Heart left ventricle (tissue), 16 donors: Measurements from ENCODE around the gene MCU. TPM values are rescaled to one million over a fixed set of nuclear protein-coding genes. Genes with fewer than 3 reads are reported as not detected.

Experiments used
- ATAC-seq, 4 donors: fragments of 200-7000 bp; cut with Tn5 transposase; one replicate each; pipeline ENCODE4 v1.9.1; 2020 to 2022; ENCODE audit warnings: moderate library complexity in 4 of 4, mild to moderate bottlenecking in 3 of 4, moderate number of reproducible peaks in 1 of 4
- DNase-seq, 5 donors: peaks; one replicate each; pipeline ENCODE4 v3.0.0-alpha.2; 2020
- H3K27ac ChIP-seq, 12 donors: fragments of 200-600 bp; sonication (generic) in 4 of 12; one replicate each; pipeline versions ENCODE4 v1.5.0 to v1.8.0; 2016 to 2022; ENCODE audit warnings: mild to moderate bottlenecking in 2 of 12
- H3K27me3 ChIP-seq, 9 donors: fragments of 200-600 bp; sonication (generic) in 2 of 9; one replicate each; pipeline versions ENCODE4 v1.5.1 to v1.8.0; 2016 to 2022; ENCODE audit warnings: mild to moderate bottlenecking in 3 of 9
- H3K36me3 ChIP-seq, 9 donors: fragments of 200-600 bp; sonication (generic) in 2 of 9; one replicate each; pipeline versions ENCODE4 v1.5.0 to v1.8.0; 2018 to 2022; ENCODE audit warnings: mild to moderate bottlenecking in 2 of 9
- H3K4me1 ChIP-seq, 12 donors: fragments of 200-600 bp; sonication (generic) in 4 of 12; one replicate each; pipeline versions ENCODE4 v1.5.0 to v1.8.0; 2016 to 2022; ENCODE audit warnings: mild to moderate bottlenecking in 3 of 12
- H3K4me3 ChIP-seq, 12 donors: fragments of 200-600 bp; sonication (generic) in 4 of 12; one replicate each; pipeline versions ENCODE4 v1.5.0 to v1.8.0; 2017 to 2022; ENCODE audit warnings: mild to moderate bottlenecking in 9 of 12, moderate library complexity in 4 of 12
- H3K9me3 ChIP-seq, 12 donors: fragments of 200-600 bp; sonication (generic) in 4 of 12; one replicate each; pipeline versions ENCODE4 v1.5.0 to v1.8.0; 2016 to 2022; ENCODE audit warnings: mild to moderate bottlenecking in 1 of 12
- POLR2A ChIP-seq, 2 donors: fragments of 450-650 bp; IDR thresholded peaks; one replicate each; pipeline ENCODE4 v1.6.1; 2017; ENCODE audit warnings: antibody characterized with exemption in 2 of 2, mild to moderate bottlenecking in 2 of 2, moderate library complexity in 2 of 2
- WGBS, 4 donors: extraction: QIAGEN DNeasy Blood & Tissue Kit in 2 of 4; methylation state at CpG; one replicate each; pipeline versions ENCODE4 v1.1.5 to v1.1.7; 2013 to 2018; 5-methylcytosine and 5-hydroxymethylcytosine counted together
- intact Hi-C, 10 donors: fragments of 100-400 bp; cut with DNase I; formaldehyde crosslinking; loops; one replicate each; pipeline versions ENCODE4 v1.11.1 to v1.14.2; 2022
- polyA plus RNA-seq, 2 donors: library from polyadenylated mRNA; stranded (reverse); fragments of 200-250 nt; gene quantifications; one replicate each; pipeline ENCODE4 v1.2.3, GENCODE V29; 2013
- total RNA-seq, 9 donors: library from RNA; depleted of rRNA in 2 of 9; stranded (reverse); fragments of >200 nt in 2 of 9; fragmentation: NEBNext Ultra II Directional in 3 of 9; extraction: Animal tissue kit (Norgen Biotek cat#: 25700) in 3 of 9; gene quantifications; one replicate each; pipeline versions ENCODE4 v1.1.0 to v1.2.4, GENCODE V29; 2016 to 2023
- TF ChIP-seq, protein P1 (sequence below), 12 donors: fragments of 200-600 bp; sonication (generic) in 4 of 12; IDR thresholded peaks; one replicate each; pipeline versions ENCODE4 v1.5.0 to v1.8.0; 2018 to 2022; ENCODE audit warnings: antibody characterized with exemption in 12 of 12, mild to moderate bottlenecking in 5 of 12
- donor health status: ischemic (EF 13 %, LVEDD 7.1; RV severe dilation, severe dysfunction).
- donor health status: healthy with polysubstance abuse.
- donor health status: DM: no; HTN: yes; CAD: no.
- donor health status: DM: no; HTN: no; CAD: no.
- donor health status: ischemic (EF 25% LVEDD 6.9; RV normal size, moderate dysfunction).
- donor health status: ischemic (EF 25% LVEDD 5.7; RV mildly dilated, moderate dysfunction).
- donor health status: healthy.
- donor health status: DM: yes; HTN: yes; CAD: no.
- donor health status: ischemic (EF 35%, LVEDD 5.7; RV mildly dilated, moderate dysfunction).
- donor health status: nonischemic (EF 11% LVEDD 7.7; RV severe dilation, severe dysfunction).
- donor health status: DM: yes; HTN: yes; CAD: no.
- donor health status: PGD.
- donor health status: ischemic (EF 29% LVEDD 5.4; RV normal size, mild dysfunction).
- donor health status: nonischemic (EF 23%, LVEDD 6.1; RV moderate dilation, normal function).

The MCU gene
- total and polyA plus RNA-seq, 11 donors: 11.4 to 16.9 (median 13.6) TPM

GRCh38 chr10:72846238-72846637 lies 154.3 kb downstream of the MCU start:
- no peak overlapping the region for H3K4me3 ChIP-seq
- peaks cover 0 to 3% (median 0%) of the 10 kb centered on the region in 12 donors for H3K4me1 ChIP-seq
- DNase-seq (no peak), ATAC-seq (no peak)
- no peak overlapping the region for H3K27ac ChIP-seq
- no peaks in the 10 kb centered on the region for H3K27me3 ChIP-seq
- H3K36me3 ChIP-seq: no peaks in the 10 kb centered on the region
- WGBS, 4 donors: 81 to 91% (median 89%) methylated on average over 7 of the region's 7 CpGs
- H3K9me3 ChIP-seq: peaks cover 0 to 6% (median under 1%) of the 10 kb centered on the region in 12 donors
- intact Hi-C loops: loop anchor here in 1 of 10 donors (10.0 kb wide), 1 partner anchor 461 kb away; no protein-coding TSS in a partner anchor
- TF ChIP-seq, protein P1, sequence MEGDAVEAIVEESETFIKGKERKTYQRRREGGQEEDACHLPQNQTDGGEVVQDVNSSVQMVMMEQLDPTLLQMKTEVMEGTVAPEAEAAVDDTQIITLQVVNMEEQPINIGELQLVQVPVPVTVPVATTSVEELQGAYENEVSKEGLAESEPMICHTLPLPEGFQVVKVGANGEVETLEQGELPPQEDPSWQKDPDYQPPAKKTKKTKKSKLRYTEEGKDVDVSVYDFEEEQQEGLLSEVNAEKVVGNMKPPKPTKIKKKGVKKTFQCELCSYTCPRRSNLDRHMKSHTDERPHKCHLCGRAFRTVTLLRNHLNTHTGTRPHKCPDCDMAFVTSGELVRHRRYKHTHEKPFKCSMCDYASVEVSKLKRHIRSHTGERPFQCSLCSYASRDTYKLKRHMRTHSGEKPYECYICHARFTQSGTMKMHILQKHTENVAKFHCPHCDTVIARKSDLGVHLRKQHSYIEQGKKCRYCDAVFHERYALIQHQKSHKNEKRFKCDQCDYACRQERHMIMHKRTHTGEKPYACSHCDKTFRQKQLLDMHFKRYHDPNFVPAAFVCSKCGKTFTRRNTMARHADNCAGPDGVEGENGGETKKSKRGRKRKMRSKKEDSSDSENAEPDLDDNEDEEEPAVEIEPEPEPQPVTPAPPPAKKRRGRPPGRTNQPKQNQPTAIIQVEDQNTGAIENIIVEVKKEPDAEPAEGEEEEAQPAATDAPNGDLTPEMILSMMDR (IDR thresholded peaks at IDR 0.05): no peak
- TF ChIP-seq POLR2A (IDR thresholded peaks at IDR 0.05): no peak

- no peak for DNase-seq
- Histone ChIP-seq H3K9me3 (peaks cover 0 to 11% (median 2%) of the 10 kb centered on the region in 12 donors), H3K27me3 (no peaks in the 10 kb centered on the region), H3K36me3 (no peaks in the 10 kb centered on the region), H3K4me1 (peaks cover 0 to 3% (median 0%) of the 10 kb centered on the region in 12 donors), H3K4me3 (no peak overlapping the region), H3K27ac (no peak overlapping the region)
- peak in 1 of 4 donors; percentile 38 for ATAC-seq
- TF ChIP-seq POLR2A (IDR thresholded peaks at IDR 0.05): no peak
- TF ChIP-seq, protein P1 (IDR thresholded peaks at IDR 0.05): no peak
- intact Hi-C loops: loop anchor here in 1 of 10 donors (10.0 kb wide), 1 partner anchor 463 kb away; no protein-coding TSS in a partner anchor
- WGBS, 4 donors: 86 to 96% (median 93%) methylated on average over 1 to 2 of the region's 2 CpGs
Observed at GRCh38 chr10:72847681-72848080, 155.7 kb downstream of the MCU start.

DNA sequence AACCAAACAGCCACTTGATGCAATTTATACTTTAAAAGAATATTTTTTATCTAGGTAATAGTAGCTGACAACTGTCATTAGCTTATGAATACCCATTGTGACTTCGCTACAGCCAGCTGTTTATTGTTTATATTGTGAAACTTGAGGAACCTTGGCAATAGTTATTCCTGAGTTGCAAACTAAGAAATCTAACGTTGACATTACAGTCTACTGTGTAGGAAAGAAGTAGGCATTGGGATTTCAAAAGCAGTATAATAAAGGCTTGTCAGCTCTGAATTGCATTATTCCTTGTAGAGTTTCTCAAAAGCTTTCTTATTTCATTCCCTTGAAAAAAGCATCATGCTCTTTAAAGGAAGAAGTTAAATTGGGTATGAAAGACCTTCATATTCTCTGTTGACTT lies 158.9 kb downstream of the MCU start:
- Histone ChIP-seq H3K36me3 (no peaks in the 10 kb centered on the region), H3K4me1 (peaks cover 0 to 3% (median 0%) of the 10 kb centered on the region in 12 donors), H3K4me3 (no peak overlapping the region), H3K27ac (no peak overlapping the region), H3K9me3 (peaks cover 0 to 11% (median 2%) of the 10 kb centered on the region in 12 donors), H3K27me3 (no peaks in the 10 kb centered on the region)
- ATAC-seq (no peak), DNase-seq (no peak)
- intact Hi-C loops: no loop called here
- 84 to 91% (median 90%) methylated on average over 2 of the region's 2 CpGs for WGBS, 4 donors
- TF ChIP-seq, protein P1 (IDR thresholded peaks at IDR 0.05): no peak
- TF ChIP-seq POLR2A (IDR thresholded peaks at IDR 0.05): no peak

DNA sequence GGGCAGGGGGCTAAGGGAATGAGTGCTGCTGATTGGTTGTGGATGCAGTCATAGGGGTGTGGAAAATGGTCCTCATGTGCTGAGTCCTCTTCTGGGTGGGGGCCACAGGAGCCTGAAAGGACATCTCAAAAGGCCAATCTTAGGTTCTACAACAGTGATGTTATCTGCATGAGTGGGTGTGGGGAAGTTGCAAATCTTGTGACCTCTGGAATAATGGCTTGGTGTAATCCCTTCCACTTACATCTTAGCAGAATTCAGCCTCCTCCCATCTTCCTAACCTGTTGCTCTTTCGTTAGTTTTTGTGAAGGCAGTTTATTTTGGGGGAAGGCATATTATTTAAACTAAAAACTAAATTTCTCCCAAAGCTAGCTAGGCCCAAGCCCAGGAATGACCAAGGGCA lies 159.6 kb downstream of the MCU start:
- TF ChIP-seq POLR2A (IDR thresholded peaks at IDR 0.05): no peak
- TF ChIP-seq, protein P1 (IDR thresholded peaks at IDR 0.05): no peak
- WGBS, 4 donors: 94 to 100% (median 97%) methylated on average over 1 of the region's 1 CpG
- intact Hi-C loops: no loop called here

More for the DNA sequence above, 159.6 kb downstream of the MCU start:
- H3K4me1 ChIP-seq: peaks cover 0 to 3% (median 0%) of the 10 kb centered on the region in 12 donors
- ATAC-seq: no peak
- H3K9me3 ChIP-seq: peaks cover 0 to 11% (median 2%) of the 10 kb centered on the region in 12 donors
- H3K4me3 ChIP-seq: no peak overlapping the region
- H3K36me3 ChIP-seq: no peaks in the 10 kb centered on the region
- no peak for DNase-seq
- no peaks in the 10 kb centered on the region for H3K27me3 ChIP-seq
- no peak overlapping the region for H3K27ac ChIP-seq
